Neural progenitor cell (in vitro differentiated cells): ENCODE measurements around the gene SIX1. TPM values are rescaled to one million over a fixed set of nuclear protein-coding genes. Genes with fewer than 3 reads are reported as not detected.

ENCODE experiments used
- DNase-seq: peaks from one replicate; pipeline ENCODE4 v3.0.0-alpha.2; 2016; ENCODE audit warnings: low spot score
- H2AFZ ChIP-seq: fragments of 200-600 bp; sonication (generic); replicated peaks from 2 replicates; pipeline ENCODE4 v1.6.1; 2016; ENCODE audit warnings: antibody characterized with exemption
- H3F3A ChIP-seq: fragments of 200-600 bp; sonication (generic); 2 replicates; pipeline ENCODE4 v1.6.1; 2016; ENCODE audit warnings: antibody characterized with exemption, low read depth
- H3K27ac ChIP-seq: fragments of 200-600 bp; sonication (generic); 2 replicates; pipeline ENCODE4 v1.5.1; 2016; ENCODE audit warnings: mild to moderate bottlenecking
- H3K27me3 ChIP-seq: fragments of 200-600 bp; sonication (generic); 2 replicates; pipeline ENCODE4 v1.6.1; 2016; ENCODE audit warnings: mild to moderate bottlenecking, moderate library complexity
- H3K36me3 ChIP-seq: fragments of 200-600 bp; sonication (generic); 2 replicates; pipeline ENCODE4 v1.5.1; 2016
- H3K4me1 ChIP-seq: fragments of 200-600 bp; sonication (generic); 2 replicates; pipeline ENCODE4 v1.6.1; 2016; ENCODE audit warnings: mixed run types
- H3K4me2 ChIP-seq: fragments of 200-600 bp; sonication (generic); 2 replicates; pipeline ENCODE4 v1.6.1; 2016
- H3K4me3 ChIP-seq: fragments of 200-600 bp; sonication (generic); 2 replicates; pipeline ENCODE4 v1.5.1; 2016
- H3K79me2 ChIP-seq: fragments of 200-600 bp; sonication (generic); 2 replicates; pipeline ENCODE4 v1.6.1; 2016; ENCODE audit warnings: low read depth
- H3K9ac ChIP-seq: fragments of 200-600 bp; sonication (generic); 2 replicates; pipeline ENCODE4 v1.6.1; 2016
- H3K9me3 ChIP-seq: fragments of 200-600 bp; sonication (generic); 2 replicates; pipeline ENCODE4 v1.5.1; 2016; ENCODE audit warnings: low read depth
- H4K20me1 ChIP-seq: fragments of 200-600 bp; sonication (generic); 2 replicates; pipeline ENCODE4 v1.6.1; 2016; ENCODE audit warnings: low read depth
- H3K27ac Mint-ChIP-seq: 3 replicates; pipeline ENCODE4 v1.8.0; 2021; ENCODE audit warnings: mixed read lengths
- H3K27me3 Mint-ChIP-seq: 2 replicates; pipeline ENCODE4 v1.8.0; 2022; ENCODE audit warnings: low read depth, mild to moderate bottlenecking, inconsistent platforms, moderate library complexity, mixed read lengths; ENCODE audit not compliant: insufficient read depth
- H3K36me3 Mint-ChIP-seq: 3 replicates; pipeline ENCODE4 v1.8.0; 2021; ENCODE audit warnings: mixed read lengths
- H3K4me1 Mint-ChIP-seq: 3 replicates; pipeline ENCODE4 v1.8.0; 2021; ENCODE audit warnings: mixed read lengths
- H3K4me3 Mint-ChIP-seq: 3 replicates; pipeline ENCODE4 v1.8.0; 2021; ENCODE audit warnings: mild to moderate bottlenecking, moderate library complexity, mixed read lengths
- H3K9me3 Mint-ChIP-seq: 3 replicates; pipeline ENCODE4 v1.8.0; 2020; ENCODE audit warnings: mixed read lengths
- EZH2 ChIP-seq: fragments of 200-600 bp; sonication (generic); IDR thresholded peaks from 2 replicates; pipeline ENCODE4 v1.6.1; 2017; ENCODE audit warnings: antibody characterized with exemption, mild to moderate bottlenecking, moderate library complexity
- EZH2phosphoT487 ChIP-seq: fragments of 200-600 bp; sonication (generic); IDR thresholded peaks from 2 replicates; pipeline ENCODE4 v1.6.1; 2017; ENCODE audit warnings: antibody characterized with exemption
- total RNA-seq: library from RNA; depleted of rRNA; stranded (reverse); fragments of >200 nt; gene quantifications from 2 replicates; pipeline ENCODE4 v1.2.3, GENCODE V29; 2015; ENCODE audit warnings: low replicate concordance
- TF ChIP-seq, protein P1 (sequence below): fragments of 200-600 bp; sonication (generic); IDR thresholded peaks from 2 replicates; pipeline ENCODE4 v1.5.1; 2017; ENCODE audit warnings: antibody characterized with exemption, mild to moderate bottlenecking

The SIX1 gene
- total RNA-seq, 1 donor from 2014 or later, result not detected

DNA sequence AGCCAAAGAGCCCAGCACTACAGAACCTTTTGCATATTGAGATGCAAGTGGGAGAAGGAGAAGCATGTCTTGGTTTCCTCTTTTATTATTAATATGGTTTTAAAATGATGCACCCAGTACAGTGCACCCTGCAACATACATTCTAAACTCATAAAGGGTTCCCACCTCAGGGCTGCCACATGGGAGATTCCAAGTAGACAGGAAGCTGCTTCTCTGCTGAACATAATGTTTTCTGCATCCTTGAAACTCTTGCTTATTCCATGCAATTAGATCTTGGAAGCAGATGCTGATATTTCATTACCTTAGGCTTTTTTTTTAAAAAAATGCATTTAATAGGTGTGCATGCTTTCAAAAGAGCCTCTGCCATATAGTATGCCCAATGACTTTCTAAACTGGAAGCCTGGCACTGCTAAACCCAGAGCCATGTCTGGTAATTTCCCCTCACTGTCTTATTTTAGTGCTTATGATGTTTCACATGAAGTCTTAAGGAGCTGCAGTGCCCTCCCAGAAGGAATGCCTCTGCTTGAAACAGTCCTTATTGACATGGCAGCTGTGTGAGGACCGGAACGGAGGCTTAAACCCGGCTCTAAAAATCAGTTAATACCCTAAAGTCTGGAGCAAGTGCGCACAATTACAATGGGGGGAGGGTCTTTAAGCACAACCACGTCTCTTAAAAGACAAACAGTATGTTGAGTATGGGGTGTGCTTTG lies 2.0 kb upstream of the SIX1 start:
- peaks cover 53% of the 10 kb centered on the region for H3K4me1 Mint-ChIP-seq
- Histone ChIP-seq H3K4me3 (no peak overlapping the region), H4K20me1 (peaks cover 81% of the 10 kb centered on the region), H3K79me2 (no peaks in the 10 kb centered on the region), H3K36me3 (no peaks in the 10 kb centered on the region), H3K27ac (no peak overlapping the region), H3F3A (peaks cover 73% of the 10 kb centered on the region), H2AFZ (no peak overlapping the region), H3K27me3 (peaks cover 100% of the 10 kb centered on the region), H3K9ac (no peak overlapping the region), H3K4me2 (no peak overlapping the region), H3K4me1 (peaks cover 56% of the 10 kb centered on the region), H3K9me3 (no peaks in the 10 kb centered on the region)
- H3K36me3 Mint-ChIP-seq, result no peaks in the 10 kb centered on the region
- peaks cover 9% of the 10 kb centered on the region for H3K9me3 Mint-ChIP-seq
- H3K27me3 Mint-ChIP-seq, result peaks cover 90% of the 10 kb centered on the region
- H3K27ac Mint-ChIP-seq, result no peak overlapping the region
- DNase-seq, result peak; percentile 63
- TF ChIP-seq EZH2 (no peak), EZH2phosphoT487 (no peak)
- TF ChIP-seq, protein P1, sequence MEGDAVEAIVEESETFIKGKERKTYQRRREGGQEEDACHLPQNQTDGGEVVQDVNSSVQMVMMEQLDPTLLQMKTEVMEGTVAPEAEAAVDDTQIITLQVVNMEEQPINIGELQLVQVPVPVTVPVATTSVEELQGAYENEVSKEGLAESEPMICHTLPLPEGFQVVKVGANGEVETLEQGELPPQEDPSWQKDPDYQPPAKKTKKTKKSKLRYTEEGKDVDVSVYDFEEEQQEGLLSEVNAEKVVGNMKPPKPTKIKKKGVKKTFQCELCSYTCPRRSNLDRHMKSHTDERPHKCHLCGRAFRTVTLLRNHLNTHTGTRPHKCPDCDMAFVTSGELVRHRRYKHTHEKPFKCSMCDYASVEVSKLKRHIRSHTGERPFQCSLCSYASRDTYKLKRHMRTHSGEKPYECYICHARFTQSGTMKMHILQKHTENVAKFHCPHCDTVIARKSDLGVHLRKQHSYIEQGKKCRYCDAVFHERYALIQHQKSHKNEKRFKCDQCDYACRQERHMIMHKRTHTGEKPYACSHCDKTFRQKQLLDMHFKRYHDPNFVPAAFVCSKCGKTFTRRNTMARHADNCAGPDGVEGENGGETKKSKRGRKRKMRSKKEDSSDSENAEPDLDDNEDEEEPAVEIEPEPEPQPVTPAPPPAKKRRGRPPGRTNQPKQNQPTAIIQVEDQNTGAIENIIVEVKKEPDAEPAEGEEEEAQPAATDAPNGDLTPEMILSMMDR, result no peak
- H3K4me3 Mint-ChIP-seq, result no peak overlapping the region

DNA sequence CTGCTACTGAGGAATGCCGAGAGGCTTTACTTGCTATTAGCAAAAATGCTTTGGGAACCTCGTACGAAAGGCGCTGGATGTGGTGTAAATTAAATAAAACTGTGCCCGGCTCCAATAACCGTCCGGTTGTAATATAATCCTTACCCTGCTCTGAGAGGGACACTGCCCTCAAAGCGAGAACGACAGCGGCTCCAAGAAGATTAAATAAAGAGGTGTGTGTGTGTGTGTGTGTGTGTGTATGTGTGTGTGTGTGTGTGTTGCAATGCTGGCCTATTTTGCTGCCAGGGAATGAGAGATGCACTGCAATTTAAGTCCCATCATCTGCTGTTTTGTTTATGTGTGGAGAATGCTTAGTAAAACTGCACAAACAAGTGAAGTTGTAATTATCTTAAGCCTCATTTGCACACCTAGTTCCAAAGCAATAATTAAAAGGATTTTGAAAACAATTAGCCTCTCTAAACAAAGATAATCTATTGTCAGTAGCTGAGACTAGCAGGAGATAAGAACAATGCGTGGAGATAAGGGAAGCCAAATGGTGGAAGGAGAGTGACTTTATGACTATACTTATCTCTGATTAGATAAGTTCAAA lies 1.2 kb upstream of the SIX1 start:
- no peak overlapping the region for H3K27ac ChIP-seq
- TF ChIP-seq EZH2, result no peak
- TF ChIP-seq, protein P1, result no peak
- peak; percentile 15 for TF ChIP-seq EZH2phosphoT487
- H3K9me3 ChIP-seq, result no peaks in the 10 kb centered on the region
- peaks cover 73% of the 10 kb centered on the region for H3F3A ChIP-seq
- peak overlapping the region; percentile 76 for H3K4me2 ChIP-seq
- H3K4me3 ChIP-seq, result peak overlapping the region; percentile 43
- H2AFZ ChIP-seq, result no peak overlapping the region
- H3K4me1 Mint-ChIP-seq, result peaks cover 46% of the 10 kb centered on the region
- peaks cover 9% of the 10 kb centered on the region for H3K9me3 Mint-ChIP-seq
- H3K9ac ChIP-seq, result no peak overlapping the region
- H3K4me1 ChIP-seq, result peaks cover 56% of the 10 kb centered on the region
- H3K27me3 ChIP-seq, result peaks cover 100% of the 10 kb centered on the region
- peak; percentile 40 for DNase-seq
- no peaks in the 10 kb centered on the region for H3K36me3 ChIP-seq
- H3K36me3 Mint-ChIP-seq, result no peaks in the 10 kb centered on the region
- no peak overlapping the region for H3K27ac Mint-ChIP-seq
- no peaks in the 10 kb centered on the region for H3K79me2 ChIP-seq
- peaks cover 90% of the 10 kb centered on the region for H3K27me3 Mint-ChIP-seq
- H4K20me1 ChIP-seq, result peaks cover 89% of the 10 kb centered on the region
- H3K4me3 Mint-ChIP-seq, result peak overlapping the region; percentile 84

DNA sequence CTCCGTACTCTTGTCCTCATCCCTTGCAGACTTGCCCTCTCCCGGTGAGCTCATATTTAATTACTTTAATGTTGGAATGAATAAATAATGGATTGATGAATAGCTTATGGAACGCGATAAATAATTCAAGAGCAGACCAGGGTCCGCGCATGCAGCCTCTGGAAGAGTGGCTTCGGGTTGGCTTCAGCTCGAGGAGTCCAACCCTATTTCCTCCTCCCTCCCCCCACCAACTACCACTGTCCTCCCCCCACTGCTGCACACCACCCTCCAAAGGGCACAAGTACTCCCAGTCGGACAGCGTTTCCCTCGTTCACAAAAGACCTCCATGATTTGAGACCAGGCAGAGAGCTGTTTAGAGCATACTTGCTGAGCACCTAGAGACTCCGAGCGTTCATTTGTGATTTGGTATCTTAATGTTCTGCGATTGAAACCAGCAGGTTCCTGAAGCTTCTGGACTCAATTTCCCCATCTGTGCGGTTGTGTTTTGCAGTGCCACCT lies 647 bp upstream of the SIX1 start:
- H3K27ac Mint-ChIP-seq, result no peak overlapping the region
- peak overlapping the region; percentile 76 for H3K4me2 ChIP-seq

More for the DNA sequence above, 647 bp upstream of the SIX1 start:
- Mint-ChIP-seq H3K36me3 (no peaks in the 10 kb centered on the region), H3K9me3 (peaks cover 6% of the 10 kb centered on the region), H3K27me3 (peaks cover 90% of the 10 kb centered on the region), H3K4me1 (peaks cover 42% of the 10 kb centered on the region), H3K4me3 (peak overlapping the region; percentile 84)
- no peaks in the 10 kb centered on the region for H3K36me3 ChIP-seq
- H3K9me3 ChIP-seq, result no peaks in the 10 kb centered on the region
- H2AFZ ChIP-seq, result no peak overlapping the region
- peak overlapping the region; percentile 43 for H3K4me3 ChIP-seq
- H3K27ac ChIP-seq, result no peak overlapping the region
- peaks cover 50% of the 10 kb centered on the region for H3K4me1 ChIP-seq
- peaks cover 100% of the 10 kb centered on the region for H3K27me3 ChIP-seq
- peaks cover 73% of the 10 kb centered on the region for H3F3A ChIP-seq
- peak; percentile 52 for DNase-seq
- H3K79me2 ChIP-seq, result no peaks in the 10 kb centered on the region
- no peak overlapping the region for H3K9ac ChIP-seq
- TF ChIP-seq EZH2phosphoT487 (no peak), EZH2 (no peak)
- TF ChIP-seq, protein P1, result no peak
- H4K20me1 ChIP-seq, result peaks cover 94% of the 10 kb centered on the region
